ENCODE data around the gene DPYSL3.

DPYSL3 gene

GRCh38 chr5:147361441-147362175 lies 148.3 kb downstream of the DPYSL3 start:
- H3K27ac ChIP-seq, result no peak overlapping the region
- no peak overlapping the region for H3K9ac ChIP-seq (ENCODE audit: insufficient read length)
- TF ChIP-seq EZH2 (IDR thresholded peaks at IDR 0.05) (no peak), POLR2AphosphoS5 (IDR thresholded peaks at IDR 0.05; ENCODE audit: borderline replicate concordance, low read depth, low read length) (no peak), FOXP2 (optimal IDR thresholded peaks at IDR 0.05; ENCODE audit: control extremely low read depth, extremely low read length, insufficient read depth) (no peak)
- DNase-seq (ENCODE audit: low read depth, low spot score), result no peak
- no peaks in the 10 kb centered on the region for H3K9me3 ChIP-seq (ENCODE audit: low read depth, low read length)
- no peaks in the 10 kb centered on the region for H3K36me3 ChIP-seq (ENCODE audit: insufficient read depth, low read length)
- H3K4me3 ChIP-seq, result no peak overlapping the region

GRCh38 chr5:147360816-147361215 lies 149.1 kb downstream of the DPYSL3 start:
- Histone ChIP-seq H3K4me3 (no peak overlapping the region), H3K9me3 (ENCODE audit: low read depth, low read length) (no peaks in the 10 kb centered on the region), H3K9ac (ENCODE audit: insufficient read length) (no peak overlapping the region), H3K36me3 (ENCODE audit: insufficient read depth, low read length) (no peaks in the 10 kb centered on the region), H3K27ac (no peak overlapping the region)
- TF ChIP-seq POLR2AphosphoS5 (IDR thresholded peaks at IDR 0.05; ENCODE audit: borderline replicate concordance, low read depth, low read length) (no peak), FOXP2 (optimal IDR thresholded peaks at IDR 0.05; ENCODE audit: control extremely low read depth, extremely low read length, insufficient read depth) (no peak)
- no peak for DNase-seq (ENCODE audit: low read depth, low spot score)

GRCh38 chr5:147359581-147359980 lies 150.3 kb downstream of the DPYSL3 start:
- Histone ChIP-seq H3K9ac (ENCODE audit: insufficient read length) (no peak overlapping the region), H3K4me3 (no peak overlapping the region)
- TF ChIP-seq POLR2AphosphoS5 (IDR thresholded peaks at IDR 0.05; ENCODE audit: borderline replicate concordance, low read depth, low read length), result no peak

GRCh38 chr5:147359101-147359500 lies 150.8 kb downstream of the DPYSL3 start:
- H3K36me3 ChIP-seq (ENCODE audit: insufficient read depth, low read length), result no peaks in the 10 kb centered on the region
- no peaks in the 10 kb centered on the region for H3K9me3 ChIP-seq (ENCODE audit: low read depth, low read length)
- TF ChIP-seq EZH2 (IDR thresholded peaks at IDR 0.05), result no peak
- no peak for TF ChIP-seq FOXP2 (optimal IDR thresholded peaks at IDR 0.05; ENCODE audit: control extremely low read depth, extremely low read length, insufficient read depth)
- no peak for TF ChIP-seq POLR2AphosphoS5 (IDR thresholded peaks at IDR 0.05; ENCODE audit: borderline replicate concordance, low read depth, low read length)
- no peak overlapping the region for H3K4me3 ChIP-seq
- H3K27ac ChIP-seq, result no peak overlapping the region
- DNase-seq (ENCODE audit: low read depth, low spot score), result no peak
- no peak overlapping the region for H3K9ac ChIP-seq (ENCODE audit: insufficient read length)

More at GRCh38 chr5:147359581-147359980, 150.3 kb downstream of the DPYSL3 start:
- H3K27ac ChIP-seq, result no peak overlapping the region
- H3K36me3 ChIP-seq (ENCODE audit: insufficient read depth, low read length), result no peaks in the 10 kb centered on the region
- no peak for DNase-seq (ENCODE audit: low read depth, low spot score)
- no peaks in the 10 kb centered on the region for H3K9me3 ChIP-seq (ENCODE audit: low read depth, low read length)

GRCh38 chr5:147349241-147349640 lies 160.6 kb downstream of the DPYSL3 start:
- no peak overlapping the region for H3K9ac ChIP-seq (ENCODE audit: insufficient read length)
- no peaks in the 10 kb centered on the region for H3K36me3 ChIP-seq (ENCODE audit: insufficient read depth, low read length)
- H3K27ac ChIP-seq, result no peak overlapping the region
- H3K9me3 ChIP-seq (ENCODE audit: low read depth, low read length), result no peaks in the 10 kb centered on the region
- DNase-seq (ENCODE audit: low read depth, low spot score), result no peak
- no peak for TF ChIP-seq FOXP2 (optimal IDR thresholded peaks at IDR 0.05; ENCODE audit: control extremely low read depth, extremely low read length, insufficient read depth)
- no peak for TF ChIP-seq POLR2AphosphoS5 (IDR thresholded peaks at IDR 0.05; ENCODE audit: borderline replicate concordance, low read depth, low read length)
- TF ChIP-seq EZH2 (IDR thresholded peaks at IDR 0.05), result no peak
- no peak overlapping the region for H3K4me3 ChIP-seq

- no peak overlapping the region for H3K4me3 ChIP-seq
- TF ChIP-seq EZH2 (IDR thresholded peaks at IDR 0.05), result no peak
- no peak for TF ChIP-seq POLR2AphosphoS5 (IDR thresholded peaks at IDR 0.05; ENCODE audit: borderline replicate concordance, low read depth, low read length)
- TF ChIP-seq FOXP2 (optimal IDR thresholded peaks at IDR 0.05; ENCODE audit: control extremely low read depth, extremely low read length, insufficient read depth), result no peak
- no peak for DNase-seq (ENCODE audit: low read depth, low spot score)
- H3K9ac ChIP-seq (ENCODE audit: insufficient read length), result no peak overlapping the region
- no peaks in the 10 kb centered on the region for H3K36me3 ChIP-seq (ENCODE audit: insufficient read depth, low read length)
- no peak overlapping the region for H3K27ac ChIP-seq
- H3K9me3 ChIP-seq (ENCODE audit: low read depth, low read length), result no peaks in the 10 kb centered on the region
Observed at GRCh38 chr5:147348451-147348850, 161.4 kb downstream of the DPYSL3 start.

GRCh38 chr5:147348046-147348445 lies 161.8 kb downstream of the DPYSL3 start:
- Histone ChIP-seq H3K9me3 (ENCODE audit: low read depth, low read length) (no peaks in the 10 kb centered on the region), H3K27ac (no peak overlapping the region), H3K4me3 (no peak overlapping the region), H3K9ac (ENCODE audit: insufficient read length) (no peak overlapping the region), H3K36me3 (ENCODE audit: insufficient read depth, low read length) (no peaks in the 10 kb centered on the region)
- TF ChIP-seq POLR2AphosphoS5 (IDR thresholded peaks at IDR 0.05; ENCODE audit: borderline replicate concordance, low read depth, low read length) (no peak), FOXP2 (optimal IDR thresholded peaks at IDR 0.05; ENCODE audit: control extremely low read depth, extremely low read length, insufficient read depth) (no peak), EZH2 (IDR thresholded peaks at IDR 0.05) (no peak)
- no peak for DNase-seq (ENCODE audit: low read depth, low spot score)

GRCh38 chr5:147346006-147346561 lies 163.8 kb downstream of the DPYSL3 start:
- no peak for DNase-seq (ENCODE audit: low read depth, low spot score)
- no peak overlapping the region for H3K9ac ChIP-seq (ENCODE audit: insufficient read length)
- TF ChIP-seq FOXP2 (optimal IDR thresholded peaks at IDR 0.05; ENCODE audit: control extremely low read depth, extremely low read length, insufficient read depth) (no peak), EZH2 (IDR thresholded peaks at IDR 0.05) (no peak), POLR2AphosphoS5 (IDR thresholded peaks at IDR 0.05; ENCODE audit: borderline replicate concordance, low read depth, low read length) (no peak)
- H3K9me3 ChIP-seq (ENCODE audit: low read depth, low read length), result no peaks in the 10 kb centered on the region
- no peaks in the 10 kb centered on the region for H3K36me3 ChIP-seq (ENCODE audit: insufficient read depth, low read length)
- H3K4me3 ChIP-seq, result no peak overlapping the region
- H3K27ac ChIP-seq, result no peak overlapping the region

Measured in SK-N-MC (cell line).